HUES6 (cell line): Measurements from ENCODE around the gene PTPN6.

Source experiments
- H3K27ac ChIP-seq: 2 replicates; pipeline ENCODE4 v1.7.0; 2013; ENCODE audit warnings: low read depth, mild to moderate bottlenecking, low read length, inconsistent platforms
- H3K27me3 ChIP-seq: 2 replicates; pipeline ENCODE4 v1.6.1; 2013; ENCODE audit warnings: low read length; ENCODE audit not compliant: control insufficient read depth, insufficient read depth
- H3K36me3 ChIP-seq: 2 replicates; pipeline ENCODE4 v1.6.1; 2013; ENCODE audit warnings: low read length; ENCODE audit not compliant: control insufficient read depth, insufficient read depth
- H3K4me1 ChIP-seq: 2 replicates; pipeline ENCODE4 v1.6.1; 2013; ENCODE audit warnings: low read length; ENCODE audit not compliant: control insufficient read depth, insufficient read depth
- H3K4me3 ChIP-seq: 2 replicates; pipeline ENCODE4 v1.5.1; 2013; ENCODE audit warnings: low read depth, low read length
- H3K9ac ChIP-seq: one replicate; pipeline ENCODE4 v1.6.1; 2013; ENCODE audit warnings: mild to moderate bottlenecking, low read length
- H3K9me3 ChIP-seq: 2 replicates; pipeline ENCODE4 v1.6.1; 2013; ENCODE audit warnings: low read depth, low read length; ENCODE audit not compliant: control insufficient read depth, insufficient read depth

Gene PTPN6

DNA sequence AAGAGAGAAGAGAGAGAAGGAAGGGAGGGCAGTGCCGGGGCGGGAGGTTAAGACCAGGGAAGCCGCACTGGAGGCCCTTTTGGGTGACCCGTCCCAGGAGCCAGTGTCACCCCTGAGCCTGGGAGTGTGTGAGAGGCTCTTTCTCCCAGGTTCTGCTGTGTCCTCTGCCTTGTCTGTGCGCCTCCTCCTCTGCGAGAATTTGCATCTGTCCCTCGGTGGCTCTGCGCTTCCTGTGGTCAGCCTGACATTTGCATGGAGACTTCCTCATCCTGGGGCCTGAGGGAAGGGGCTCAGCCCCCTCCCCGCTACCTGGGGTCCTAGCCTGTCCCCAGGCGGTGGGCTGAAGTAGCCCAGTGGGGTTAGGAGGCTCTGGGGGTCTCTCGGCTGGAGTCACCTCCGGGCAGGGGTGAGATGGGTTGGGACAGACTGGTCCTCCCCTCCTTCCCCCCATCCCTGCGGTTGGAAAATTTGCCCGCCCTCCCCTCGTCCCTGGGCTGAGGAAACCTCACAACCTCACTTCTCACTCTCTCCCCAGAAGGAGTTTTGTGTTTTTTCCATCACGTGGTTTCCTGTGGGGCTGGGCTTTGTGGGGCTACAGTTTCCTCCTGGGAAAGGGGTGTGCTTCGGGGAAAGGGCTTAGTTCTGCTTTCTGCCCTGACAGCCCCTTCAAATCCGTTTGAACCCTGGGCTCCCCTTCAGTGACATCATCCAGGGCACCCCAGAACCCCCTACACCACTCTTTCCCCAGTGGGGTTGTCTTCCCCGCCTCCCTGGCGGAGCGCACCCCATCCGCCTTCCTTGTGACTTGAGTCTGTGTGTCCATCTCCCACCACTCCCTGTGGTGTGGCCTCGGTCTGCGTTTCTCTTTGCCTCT lies 2.5 kb downstream of the PTPN6 start:
- H3K27me3 ChIP-seq = no peaks in the 10 kb centered on the region
- H3K27ac ChIP-seq = no peak overlapping the region
- no peaks in the 10 kb centered on the region for H3K36me3 ChIP-seq
- H3K4me3 ChIP-seq = no peak overlapping the region
- peak overlapping the region; percentile 25 for H3K9ac ChIP-seq
- peaks cover 28% of the 10 kb centered on the region for H3K4me1 ChIP-seq
- H3K9me3 ChIP-seq = no peaks in the 10 kb centered on the region

DNA sequence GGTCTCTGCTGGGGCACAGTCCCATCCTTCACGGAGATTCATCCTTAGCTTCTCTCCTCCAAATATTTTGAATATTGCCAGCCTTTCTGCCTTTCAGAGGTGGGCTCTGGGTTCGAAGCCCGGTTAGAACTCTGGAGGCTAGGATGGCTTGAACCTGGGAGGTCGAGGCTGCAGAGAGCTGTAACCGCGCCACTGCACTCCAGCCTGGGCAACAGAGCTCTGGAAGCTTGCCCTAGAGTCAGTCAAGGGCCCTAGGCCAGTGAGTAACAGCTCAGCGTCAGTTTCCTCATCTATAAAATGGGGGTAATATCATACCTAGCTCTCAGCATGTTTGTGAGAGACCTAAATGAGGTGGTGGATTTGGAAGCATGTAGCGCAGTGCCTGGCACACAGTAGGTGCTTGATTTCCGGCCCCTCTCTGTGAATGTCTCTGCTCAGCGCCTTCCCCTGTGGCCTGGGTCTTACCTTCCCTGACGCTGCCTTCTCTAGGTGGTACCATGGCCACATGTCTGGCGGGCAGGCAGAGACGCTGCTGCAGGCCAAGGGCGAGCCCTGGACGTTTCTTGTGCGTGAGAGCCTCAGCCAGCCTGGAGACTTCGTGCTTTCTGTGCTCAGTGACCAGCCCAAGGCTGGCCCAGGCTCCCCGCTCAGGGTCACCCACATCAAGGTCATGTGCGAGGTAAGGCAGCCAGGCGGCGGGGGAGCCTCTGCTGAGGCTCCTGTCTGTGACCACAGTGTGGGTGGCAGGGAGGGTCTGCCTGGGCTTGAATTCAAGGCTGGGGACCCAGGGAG lies 3.4 kb downstream of the PTPN6 start:
- Histone ChIP-seq H3K4me1 (peaks cover 28% of the 10 kb centered on the region), H3K27ac (no peak overlapping the region)

DNA sequence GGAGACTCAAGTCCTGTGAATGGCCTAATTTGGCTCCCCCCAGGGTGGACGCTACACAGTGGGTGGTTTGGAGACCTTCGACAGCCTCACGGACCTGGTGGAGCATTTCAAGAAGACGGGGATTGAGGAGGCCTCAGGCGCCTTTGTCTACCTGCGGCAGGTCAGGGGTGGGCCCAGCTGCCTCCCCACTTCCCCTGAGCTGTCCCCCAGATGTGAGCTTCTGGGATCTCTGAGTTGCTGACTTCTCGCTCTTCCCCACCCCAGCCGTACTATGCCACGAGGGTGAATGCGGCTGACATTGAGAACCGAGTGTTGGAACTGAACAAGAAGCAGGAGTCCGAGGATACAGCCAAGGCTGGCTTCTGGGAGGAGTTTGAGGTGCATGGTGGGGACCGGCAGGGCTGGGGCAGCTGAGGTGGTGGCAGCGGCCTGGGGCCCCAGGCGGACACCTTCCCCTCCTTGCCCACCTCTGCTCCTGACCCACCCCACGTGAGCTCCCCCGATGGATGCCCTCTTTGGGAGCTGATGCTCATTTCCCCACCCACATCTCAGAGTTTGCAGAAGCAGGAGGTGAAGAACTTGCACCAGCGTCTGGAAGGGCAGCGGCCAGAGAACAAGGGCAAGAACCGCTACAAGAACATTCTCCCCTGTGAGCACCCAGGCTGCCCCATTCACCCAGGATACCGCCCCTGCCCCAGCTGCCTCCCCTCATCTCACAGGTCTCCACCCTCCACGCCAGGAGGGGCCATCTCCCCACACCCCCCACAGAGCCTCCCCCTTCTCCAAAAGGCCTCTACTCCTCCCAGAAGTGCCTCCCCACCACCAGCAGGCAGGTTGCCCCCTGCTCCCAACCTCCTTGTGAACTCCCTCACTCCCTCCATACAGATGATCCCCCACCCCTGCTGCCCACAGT lies 4.2 kb downstream of the PTPN6 start:
- H3K36me3 ChIP-seq = no peaks in the 10 kb centered on the region
- no peaks in the 10 kb centered on the region for H3K27me3 ChIP-seq
- H3K9me3 ChIP-seq = no peaks in the 10 kb centered on the region
- no peak overlapping the region for H3K4me3 ChIP-seq
- H3K27ac ChIP-seq = no peak overlapping the region
- peaks cover 28% of the 10 kb centered on the region for H3K4me1 ChIP-seq
- H3K9ac ChIP-seq = no peak overlapping the region

More for the DNA sequence above, 3.4 kb downstream of the PTPN6 start:
- Histone ChIP-seq H3K36me3 (no peaks in the 10 kb centered on the region), H3K27me3 (no peaks in the 10 kb centered on the region), H3K9ac (no peak overlapping the region), H3K9me3 (no peaks in the 10 kb centered on the region), H3K4me3 (no peak overlapping the region)

DNA sequence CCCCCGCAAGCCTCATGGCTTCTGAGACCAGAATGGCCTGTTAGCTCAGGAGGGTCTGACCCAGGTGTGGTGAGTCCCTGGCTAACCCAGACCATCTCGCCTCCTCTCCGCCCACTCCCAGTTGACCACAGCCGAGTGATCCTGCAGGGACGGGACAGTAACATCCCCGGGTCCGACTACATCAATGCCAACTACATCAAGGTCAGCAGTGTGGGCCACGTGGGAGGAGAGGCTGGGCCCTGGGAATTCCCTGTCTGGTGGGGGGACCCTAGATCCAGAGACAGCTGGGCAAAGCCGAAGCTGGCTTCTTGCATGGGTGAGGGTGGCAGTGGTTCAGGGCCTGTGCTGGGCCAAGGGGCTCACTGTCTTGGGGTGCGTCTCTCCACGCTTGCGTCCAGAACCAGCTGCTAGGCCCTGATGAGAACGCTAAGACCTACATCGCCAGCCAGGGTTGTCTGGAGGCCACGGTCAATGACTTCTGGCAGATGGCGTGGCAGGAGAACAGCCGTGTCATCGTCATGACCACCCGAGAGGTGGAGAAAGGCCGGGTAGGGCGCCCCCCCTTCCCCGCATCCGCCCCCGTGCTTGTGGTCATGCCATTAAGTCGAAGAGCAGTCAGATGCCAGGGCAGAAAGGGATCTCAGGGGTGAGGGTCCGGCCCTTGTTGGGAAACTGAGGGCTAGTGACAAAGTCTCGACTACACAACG lies 5.0 kb downstream of the PTPN6 start:
- Histone ChIP-seq H3K4me3 (no peak overlapping the region), H3K27ac (no peak overlapping the region), H3K27me3 (no peaks in the 10 kb centered on the region), H3K9ac (no peak overlapping the region), H3K36me3 (no peaks in the 10 kb centered on the region), H3K9me3 (no peaks in the 10 kb centered on the region), H3K4me1 (peaks cover 30% of the 10 kb centered on the region)

DNA sequence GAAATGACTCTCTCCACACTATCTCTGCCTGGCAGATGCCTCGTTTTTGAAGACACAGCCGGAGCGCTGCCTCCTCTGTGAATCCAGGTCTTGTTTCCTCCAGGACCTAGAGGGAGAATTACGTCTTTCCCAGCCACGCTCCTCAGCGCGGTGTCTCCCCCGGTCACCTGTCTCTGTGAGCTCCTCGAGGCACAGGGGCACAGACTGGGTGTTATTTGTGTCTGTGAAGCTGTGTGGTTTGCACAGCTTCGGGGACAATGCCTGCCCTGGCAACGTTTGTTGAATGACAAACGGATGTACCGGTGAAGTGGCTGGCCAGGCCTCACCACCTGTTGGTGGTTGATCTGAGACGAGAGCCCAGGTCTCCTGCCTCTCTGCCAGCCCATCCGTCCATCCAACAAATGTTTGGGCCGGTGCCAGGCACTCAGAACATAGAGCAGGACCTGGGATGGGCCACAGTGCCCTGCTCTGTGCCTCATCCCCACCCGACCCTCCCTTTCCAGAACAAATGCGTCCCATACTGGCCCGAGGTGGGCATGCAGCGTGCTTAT lies 6.1 kb downstream of the PTPN6 start:
- Histone ChIP-seq H3K9ac (no peak overlapping the region), H3K27ac (no peak overlapping the region)

DNA sequence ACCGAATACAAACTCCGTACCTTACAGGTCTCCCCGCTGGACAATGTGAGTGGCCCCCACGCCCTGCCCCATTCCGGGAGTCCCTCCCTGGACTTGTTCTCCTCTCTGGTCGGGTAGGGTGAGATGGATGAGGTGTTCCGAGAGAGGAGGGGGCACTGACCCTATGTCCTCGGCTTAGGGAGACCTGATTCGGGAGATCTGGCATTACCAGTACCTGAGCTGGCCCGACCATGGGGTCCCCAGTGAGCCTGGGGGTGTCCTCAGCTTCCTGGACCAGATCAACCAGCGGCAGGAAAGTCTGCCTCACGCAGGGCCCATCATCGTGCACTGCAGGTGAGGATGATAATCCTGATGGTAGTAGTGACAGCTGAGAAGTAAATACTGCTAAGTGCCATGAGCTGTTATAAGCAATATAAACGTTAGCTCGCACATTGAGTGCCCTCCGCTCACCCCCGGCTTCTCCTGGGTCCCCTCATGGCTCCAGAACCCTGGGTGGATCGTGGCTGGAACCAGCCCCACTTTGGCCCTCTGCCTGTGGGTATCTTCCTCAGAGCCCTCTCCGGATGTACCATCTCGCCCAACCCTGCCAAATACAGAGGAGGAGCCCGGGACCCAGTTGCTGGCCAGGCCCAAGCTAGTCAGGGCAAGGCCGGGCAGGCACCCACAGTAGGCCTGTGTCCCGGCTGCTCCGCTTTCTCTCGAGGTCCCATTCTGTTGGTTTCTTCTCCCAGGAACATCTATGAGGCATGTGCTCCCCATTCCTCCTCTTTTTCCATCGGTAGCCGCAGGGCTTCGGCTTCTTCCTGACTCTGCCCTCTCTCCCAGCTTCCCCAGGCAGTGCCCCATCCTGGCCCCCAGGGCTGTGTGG lies 6.8 kb downstream of the PTPN6 start:
- Histone ChIP-seq H3K27ac (no peak overlapping the region), H3K27me3 (no peaks in the 10 kb centered on the region), H3K36me3 (no peaks in the 10 kb centered on the region), H3K9ac (peak overlapping the region; percentile 10), H3K4me1 (peaks cover 31% of the 10 kb centered on the region), H3K4me3 (no peak overlapping the region), H3K9me3 (no peaks in the 10 kb centered on the region)

More for the DNA sequence above, 6.1 kb downstream of the PTPN6 start:
- H3K9me3 ChIP-seq = no peaks in the 10 kb centered on the region
- no peaks in the 10 kb centered on the region for H3K27me3 ChIP-seq
- no peaks in the 10 kb centered on the region for H3K36me3 ChIP-seq
- H3K4me1 ChIP-seq = peaks cover 32% of the 10 kb centered on the region
- H3K4me3 ChIP-seq = no peak overlapping the region

DNA sequence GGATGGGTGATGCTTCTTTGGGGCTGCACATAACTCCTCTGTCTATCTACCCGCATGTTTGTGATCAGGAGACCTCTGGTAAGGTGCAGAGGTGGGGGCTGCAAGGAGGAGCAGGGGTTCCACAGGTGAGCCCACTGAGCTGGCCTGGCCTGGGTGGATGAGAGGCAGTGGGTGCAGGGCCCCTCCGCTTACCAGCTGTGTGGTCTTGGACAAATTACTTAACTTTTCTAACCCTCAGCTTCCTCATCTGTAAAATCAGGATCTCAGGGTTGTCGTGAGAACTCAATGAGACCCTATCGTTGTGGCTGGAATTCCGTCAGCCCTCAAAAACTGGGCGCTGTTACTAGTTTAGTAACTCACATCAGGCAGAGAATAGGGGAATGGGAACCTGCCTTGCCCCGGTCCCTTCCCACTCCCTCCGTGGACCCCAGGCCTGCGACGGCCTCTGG lies 7.5 kb downstream of the PTPN6 start:
- H3K27ac ChIP-seq = no peak overlapping the region

DNA sequence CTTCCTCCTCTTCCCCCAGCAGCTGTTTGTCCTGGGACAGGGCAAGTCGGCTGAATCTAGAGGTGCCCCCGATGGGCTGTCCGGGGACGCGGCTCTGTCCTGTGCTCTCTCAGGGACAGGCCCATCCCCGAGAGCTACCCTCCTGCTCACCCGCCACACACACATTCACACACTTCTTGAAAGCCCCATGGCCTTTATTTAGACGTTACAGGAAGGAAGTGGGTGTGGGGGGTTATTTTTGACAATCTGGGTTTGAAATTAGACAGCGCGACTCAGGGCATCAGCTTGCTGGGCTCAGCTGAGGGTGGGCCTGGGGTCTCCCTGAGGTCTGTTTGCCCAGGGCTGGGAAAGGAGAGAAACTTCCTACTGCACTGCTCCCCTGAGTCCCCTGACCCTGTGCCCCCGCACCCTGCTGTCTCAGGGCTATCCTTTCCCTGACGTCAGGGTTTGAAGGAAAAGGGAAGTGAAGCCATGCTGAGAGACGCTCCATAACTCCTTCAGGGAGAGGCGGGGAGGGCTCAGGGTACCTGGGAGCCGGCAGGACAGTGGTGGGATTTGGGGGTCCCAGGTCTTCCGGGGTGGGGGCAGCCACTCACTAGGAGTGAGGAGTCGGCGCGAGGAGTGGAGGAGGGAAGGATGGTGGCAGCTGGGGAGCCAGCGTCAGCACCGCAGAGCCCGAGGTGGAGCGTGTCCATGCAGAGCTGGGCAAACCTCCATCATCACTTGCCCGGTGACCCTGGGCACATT lies 8.1 kb downstream of the PTPN6 start:
- H3K36me3 ChIP-seq = peaks cover 1% of the 10 kb centered on the region; the same call in 1 of the 2 replicates
- H3K4me1 ChIP-seq = peaks cover 25% of the 10 kb centered on the region
- H3K27me3 ChIP-seq = no peaks in the 10 kb centered on the region
- no peak overlapping the region for H3K4me3 ChIP-seq
- no peaks in the 10 kb centered on the region for H3K9me3 ChIP-seq
- H3K9ac ChIP-seq = no peak overlapping the region
- H3K27ac ChIP-seq = no peak overlapping the region

More for the DNA sequence above, 7.5 kb downstream of the PTPN6 start:
- H3K4me3 ChIP-seq = no peak overlapping the region
- H3K9ac ChIP-seq = peak overlapping the region; percentile 10
- peaks cover 24% of the 10 kb centered on the region for H3K4me1 ChIP-seq
- H3K9me3 ChIP-seq = no peaks in the 10 kb centered on the region
- H3K27me3 ChIP-seq = no peaks in the 10 kb centered on the region
- no peaks in the 10 kb centered on the region for H3K36me3 ChIP-seq
